HEK293 (cell line): ENCODE measurements around the gene TBX15.

Experiments
- CTCF ChIA-PET: fragments of 350-600 bp; formaldehyde crosslinking; extraction: SDS; loops from one replicate; lab custom pipeline; 2021; ENCODE audit warnings: antibody characterized with exemption; lab: Yijun Ruan, JAX
- POLR2A ChIA-PET: fragments of 300-600 bp; formaldehyde crosslinking; extraction: SDS; loops from one replicate; lab custom pipeline; 2020; ENCODE audit warnings: antibody characterized with exemption, inconsistent platforms; lab: Yijun Ruan, JAX
- H3K27ac ChIP-seq: fragments of 200-500 bp; sonication (Bioruptor generic); 2 replicates; pipeline ENCODE4 v1.5.1; 2014; ENCODE audit warnings: low read depth, low read length, control low read depth, inconsistent platforms; ENCODE audit errors: extremely low read depth
- H3K36me3 ChIP-seq, 2 experiments: fragments of 200-500 bp in 1 of 2; sonication (Bioruptor generic) in 1 of 2; 1 replicate in 1 of 2; 2 replicates in 1 of 2; pipeline ENCODE4 v1.5.1; 2014 to 2017; ENCODE audit warnings: inconsistent platforms in 2 of 2, low read length in 2 of 2; ENCODE audit not compliant: control insufficient read depth in 2 of 2, insufficient read depth in 1 of 2
- H3K4me1 ChIP-seq: fragments of 200-500 bp; sonication (Bioruptor generic); 2 replicates; pipeline ENCODE4 v1.5.1; 2014; ENCODE audit warnings: mild to moderate bottlenecking, low read length, inconsistent platforms; ENCODE audit not compliant: control insufficient read depth, insufficient read depth
- H3K4me3 ChIP-seq: 2 replicates; pipeline ENCODE4 v1.5.1; 2011; ENCODE audit warnings: low read depth, mild to moderate bottlenecking, control low read depth, low read length, moderate library complexity
- H3K9me3 ChIP-seq: fragments of 200-500 bp; sonication (Bioruptor generic); 2 replicates; pipeline ENCODE4 v1.5.1; 2014; ENCODE audit warnings: low read depth, low read length, inconsistent platforms; ENCODE audit not compliant: control insufficient read depth, insufficient read depth
- ZBTB26 ChIP-seq: fragments of 450-650 bp; formaldehyde crosslinking; optimal IDR thresholded peaks from 2 replicates; pipeline ENCODE3; 2016; ENCODE audit warnings: missing biosample characterization, mild to moderate bottlenecking, missing genetic modification characterization
- ZBTB7A ChIP-seq: fragments of 450-650 bp; formaldehyde crosslinking; IDR thresholded peaks from 2 replicates; pipeline ENCODE4 v1.5.1; 2016; ENCODE audit warnings: low read depth, missing biosample characterization, missing genetic modification characterization
- ZBTB8A ChIP-seq: fragments of 450-650 bp; formaldehyde crosslinking; IDR thresholded peaks from 2 replicates; pipeline ENCODE4 v1.5.1; 2016; ENCODE audit warnings: missing biosample characterization, missing genetic modification characterization
- ZIC2 ChIP-seq: fragments of 450-650 bp; formaldehyde crosslinking; IDR thresholded peaks from 2 replicates; pipeline ENCODE4 v1.5.1; 2016; ENCODE audit warnings: missing biosample characterization, missing genetic modification characterization
- ZNF146 ChIP-seq: fragments of 450-650 bp; formaldehyde crosslinking; IDR thresholded peaks from 2 replicates; pipeline ENCODE4 v1.5.1; 2016; ENCODE audit warnings: missing biosample characterization, missing genetic modification characterization
- ZNF274 ChIP-seq, 2 experiments: fragments of 200-500 bp in 1 of 2; fragments of 450-650 bp in 1 of 2; sonication (Bioruptor generic) in 1 of 2; formaldehyde crosslinking in 1 of 2; IDR thresholded peaks; 2 replicates each; pipeline versions ENCODE4 v1.5.1 to v1.6.1; 2014 to 2016; ENCODE audit warnings: borderline replicate concordance in 1 of 2, inconsistent platforms in 1 of 2, low read length in 1 of 2, missing biosample characterization in 1 of 2, missing genetic modification characterization in 1 of 2
- ZNF366 ChIP-seq: fragments of 450-650 bp; formaldehyde crosslinking; conservative IDR thresholded peaks from 2 replicates; pipeline ENCODE4 v1.5.1; 2016; ENCODE audit warnings: missing biosample characterization, missing genetic modification characterization
- ZNF514 ChIP-seq: fragments of 450-650 bp; formaldehyde crosslinking; IDR thresholded peaks from 2 replicates; pipeline ENCODE4 v1.5.1; 2016; ENCODE audit warnings: missing biosample characterization, missing genetic modification characterization
- ZNF664 ChIP-seq: fragments of 450-650 bp; formaldehyde crosslinking; IDR thresholded peaks from 2 replicates; pipeline ENCODE4 v1.5.1; 2016; ENCODE audit warnings: missing biosample characterization, missing genetic modification characterization
- ZNF677 ChIP-seq: fragments of 450-650 bp; IDR thresholded peaks from 2 replicates; pipeline ENCODE4 v1.5.0; 2018; ENCODE audit warnings: missing biosample characterization, mild to moderate bottlenecking, missing genetic modification characterization, moderate library complexity
- ZNF837 ChIP-seq: fragments of 450-650 bp; formaldehyde crosslinking; IDR thresholded peaks from 2 replicates; pipeline ENCODE4 v1.5.1; 2016; ENCODE audit warnings: missing biosample characterization, missing genetic modification characterization
- TF ChIP-seq, protein P1 (sequence below): fragments of 450-650 bp; formaldehyde crosslinking; IDR thresholded peaks from 2 replicates; pipeline ENCODE4 v1.5.1; 2016; ENCODE audit warnings: missing biosample characterization, missing genetic modification characterization, low read depth
- TF ChIP-seq, protein P2 (sequence below): fragments of 450-650 bp; formaldehyde crosslinking; IDR thresholded peaks from 2 replicates; pipeline ENCODE4 v1.5.1; 2017; ENCODE audit warnings: missing biosample characterization, mild to moderate bottlenecking, missing genetic modification characterization, moderate library complexity
- TF ChIP-seq, protein P3 (sequence below): fragments of 450-650 bp; formaldehyde crosslinking; IDR thresholded peaks from 2 replicates; pipeline ENCODE4 v1.5.1; 2016; ENCODE audit warnings: missing biosample characterization, missing genetic modification characterization
- TF ChIP-seq, protein P4 (sequence below): fragments of 450-650 bp; formaldehyde crosslinking; IDR thresholded peaks from 2 replicates; pipeline ENCODE4 v1.5.1; 2016; ENCODE audit warnings: missing biosample characterization, missing genetic modification characterization

TBX15 gene

GRCh38 chr1:118951270-118951936, 36.7 kb downstream of the TBX15 start:
- Histone ChIP-seq H3K27ac (no peak overlapping the region), H3K4me3 (no peak overlapping the region), H3K4me1 (no peaks in the 10 kb centered on the region), H3K9me3 (no peaks in the 10 kb centered on the region), H3K36me3 (no peaks in the 10 kb centered on the region)
- no peak for TF ChIP-seq ZBTB7A
- no peak for TF ChIP-seq ZNF664 (tag by site-specific recombination)
- TF ChIP-seq, protein P1, sequence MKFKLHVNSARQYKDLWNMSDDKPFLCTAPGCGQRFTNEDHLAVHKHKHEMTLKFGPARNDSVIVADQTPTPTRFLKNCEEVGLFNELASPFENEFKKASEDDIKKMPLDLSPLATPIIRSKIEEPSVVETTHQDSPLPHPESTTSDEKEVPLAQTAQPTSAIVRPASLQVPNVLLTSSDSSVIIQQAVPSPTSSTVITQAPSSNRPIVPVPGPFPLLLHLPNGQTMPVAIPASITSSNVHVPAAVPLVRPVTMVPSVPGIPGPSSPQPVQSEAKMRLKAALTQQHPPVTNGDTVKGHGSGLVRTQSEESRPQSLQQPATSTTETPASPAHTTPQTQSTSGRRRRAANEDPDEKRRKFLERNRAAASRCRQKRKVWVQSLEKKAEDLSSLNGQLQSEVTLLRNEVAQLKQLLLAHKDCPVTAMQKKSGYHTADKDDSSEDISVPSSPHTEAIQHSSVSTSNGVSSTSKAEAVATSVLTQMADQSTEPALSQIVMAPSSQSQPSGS (tag by site-specific recombination) = no peak
- no peak for TF ChIP-seq ZNF514 (tag by site-specific recombination)
- no peak for TF ChIP-seq ZNF146 (tag by site-specific recombination)
- no peak for TF ChIP-seq ZNF837
- TF ChIP-seq ZNF677 (tag by site-specific recombination) = no peak
- TF ChIP-seq ZBTB8A (tag by site-specific recombination) = no peak
- no peak for TF ChIP-seq ZNF274 (IDR thresholded peaks at IDR 0.05; ENCODE audit: low read length)
- no peak for TF ChIP-seq ZNF274 (tag by site-specific recombination; IDR thresholded peaks at IDR 0.05; ENCODE audit: borderline replicate concordance)
- TF ChIP-seq, protein P2, sequence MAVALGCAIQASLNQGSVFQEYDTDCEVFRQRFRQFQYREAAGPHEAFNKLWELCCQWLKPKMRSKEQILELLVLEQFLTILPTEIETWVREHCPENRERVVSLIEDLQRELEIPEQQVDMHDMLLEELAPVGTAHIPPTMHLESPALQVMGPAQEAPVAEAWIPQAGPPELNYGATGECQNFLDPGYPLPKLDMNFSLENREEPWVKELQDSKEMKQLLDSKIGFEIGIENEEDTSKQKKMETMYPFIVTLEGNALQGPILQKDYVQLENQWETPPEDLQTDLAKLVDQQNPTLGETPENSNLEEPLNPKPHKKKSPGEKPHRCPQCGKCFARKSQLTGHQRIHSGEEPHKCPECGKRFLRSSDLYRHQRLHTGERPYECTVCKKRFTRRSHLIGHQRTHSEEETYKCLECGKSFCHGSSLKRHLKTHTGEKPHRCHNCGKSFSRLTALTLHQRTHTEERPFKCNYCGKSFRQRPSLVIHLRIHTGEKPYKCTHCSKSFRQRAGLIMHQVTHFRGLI (tag by site-specific recombination) = no peak
- TF ChIP-seq, protein P3, sequence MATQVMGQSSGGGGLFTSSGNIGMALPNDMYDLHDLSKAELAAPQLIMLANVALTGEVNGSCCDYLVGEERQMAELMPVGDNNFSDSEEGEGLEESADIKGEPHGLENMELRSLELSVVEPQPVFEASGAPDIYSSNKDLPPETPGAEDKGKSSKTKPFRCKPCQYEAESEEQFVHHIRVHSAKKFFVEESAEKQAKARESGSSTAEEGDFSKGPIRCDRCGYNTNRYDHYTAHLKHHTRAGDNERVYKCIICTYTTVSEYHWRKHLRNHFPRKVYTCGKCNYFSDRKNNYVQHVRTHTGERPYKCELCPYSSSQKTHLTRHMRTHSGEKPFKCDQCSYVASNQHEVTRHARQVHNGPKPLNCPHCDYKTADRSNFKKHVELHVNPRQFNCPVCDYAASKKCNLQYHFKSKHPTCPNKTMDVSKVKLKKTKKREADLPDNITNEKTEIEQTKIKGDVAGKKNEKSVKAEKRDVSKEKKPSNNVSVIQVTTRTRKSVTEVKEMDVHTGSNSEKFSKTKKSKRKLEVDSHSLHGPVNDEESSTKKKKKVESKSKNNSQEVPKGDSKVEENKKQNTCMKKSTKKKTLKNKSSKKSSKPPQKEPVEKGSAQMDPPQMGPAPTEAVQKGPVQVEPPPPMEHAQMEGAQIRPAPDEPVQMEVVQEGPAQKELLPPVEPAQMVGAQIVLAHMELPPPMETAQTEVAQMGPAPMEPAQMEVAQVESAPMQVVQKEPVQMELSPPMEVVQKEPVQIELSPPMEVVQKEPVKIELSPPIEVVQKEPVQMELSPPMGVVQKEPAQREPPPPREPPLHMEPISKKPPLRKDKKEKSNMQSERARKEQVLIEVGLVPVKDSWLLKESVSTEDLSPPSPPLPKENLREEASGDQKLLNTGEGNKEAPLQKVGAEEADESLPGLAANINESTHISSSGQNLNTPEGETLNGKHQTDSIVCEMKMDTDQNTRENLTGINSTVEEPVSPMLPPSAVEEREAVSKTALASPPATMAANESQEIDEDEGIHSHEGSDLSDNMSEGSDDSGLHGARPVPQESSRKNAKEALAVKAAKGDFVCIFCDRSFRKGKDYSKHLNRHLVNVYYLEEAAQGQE (tag by site-specific recombination) = no peak
- TF ChIP-seq ZNF366 (tag by site-specific recombination) = no peak
- TF ChIP-seq ZBTB26 (tag by site-specific recombination) = no peak
- TF ChIP-seq ZIC2 (tag by site-specific recombination) = no peak
- TF ChIP-seq, protein P4, sequence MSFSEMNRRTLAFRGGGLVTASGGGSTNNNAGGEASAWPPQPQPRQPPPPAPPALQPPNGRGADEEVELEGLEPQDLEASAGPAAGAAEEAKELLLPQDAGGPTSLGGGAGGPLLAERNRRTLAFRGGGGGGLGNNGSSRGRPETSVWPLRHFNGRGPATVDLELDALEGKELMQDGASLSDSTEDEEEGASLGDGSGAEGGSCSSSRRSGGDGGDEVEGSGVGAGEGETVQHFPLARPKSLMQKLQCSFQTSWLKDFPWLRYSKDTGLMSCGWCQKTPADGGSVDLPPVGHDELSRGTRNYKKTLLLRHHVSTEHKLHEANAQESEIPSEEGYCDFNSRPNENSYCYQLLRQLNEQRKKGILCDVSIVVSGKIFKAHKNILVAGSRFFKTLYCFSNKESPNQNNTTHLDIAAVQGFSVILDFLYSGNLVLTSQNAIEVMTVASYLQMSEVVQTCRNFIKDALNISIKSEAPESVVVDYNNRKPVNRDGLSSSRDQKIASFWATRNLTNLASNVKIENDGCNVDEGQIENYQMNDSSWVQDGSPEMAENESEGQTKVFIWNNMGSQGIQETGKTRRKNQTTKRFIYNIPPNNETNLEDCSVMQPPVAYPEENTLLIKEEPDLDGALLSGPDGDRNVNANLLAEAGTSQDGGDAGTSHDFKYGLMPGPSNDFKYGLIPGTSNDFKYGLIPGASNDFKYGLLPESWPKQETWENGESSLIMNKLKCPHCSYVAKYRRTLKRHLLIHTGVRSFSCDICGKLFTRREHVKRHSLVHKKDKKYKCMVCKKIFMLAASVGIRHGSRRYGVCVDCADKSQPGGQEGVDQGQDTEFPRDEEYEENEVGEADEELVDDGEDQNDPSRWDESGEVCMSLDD (tag by site-specific recombination) = no peak
- CTCF ChIA-PET = interaction anchor here (0.6 kb wide), 1 partner anchor 24 kb away, joined by 4 read pairs; no protein-coding TSS in a partner anchor
- POLR2A ChIA-PET = interaction anchor here (0.6 kb wide), 1 partner anchor 183 kb away, joined by 5 read pairs; no protein-coding TSS in a partner anchor
